Suprapubic skin (tissue), 4 donors: ENCODE results near the gene B3GNT5. TPM values are rescaled to one million over a fixed set of nuclear protein-coding genes. Genes with fewer than 3 reads are reported as not detected.

Experiments
- DNase-seq, 2 donors: peaks; one replicate each; pipeline ENCODE4 v3.0.0-alpha.2; 2019; ENCODE audit warnings: low spot score in 2 of 2
- H3K27ac ChIP-seq: fragments of 200-600 bp; sonication (generic); one replicate; pipeline ENCODE4 v1.5.1; 2019
- H3K27me3 ChIP-seq: fragments of 200-600 bp; sonication (generic); one replicate; pipeline ENCODE4 v1.5.1; 2019
- H3K36me3 ChIP-seq: fragments of 200-600 bp; sonication (generic); one replicate; pipeline ENCODE4 v1.5.1; 2019
- H3K4me1 ChIP-seq: fragments of 200-600 bp; sonication (generic); one replicate; pipeline ENCODE4 v1.5.1; 2019
- H3K4me3 ChIP-seq: fragments of 200-600 bp; sonication (generic); one replicate; pipeline ENCODE4 v1.5.1; 2019; ENCODE audit warnings: mild to moderate bottlenecking
- H3K9me3 ChIP-seq: fragments of 200-600 bp; sonication (generic); one replicate; pipeline ENCODE4 v1.5.1; 2019
- EP300 ChIP-seq: sonication (generic); formaldehyde crosslinking; IDR thresholded peaks from one replicate; pipeline ENCODE4 v1.6.1; 2017; ENCODE audit warnings: antibody characterized with exemption
- POLR2A ChIP-seq, 2 donors: fragments of 450-650 bp; IDR thresholded peaks; one replicate each; pipeline ENCODE4 v1.6.1; 2017; ENCODE audit warnings: antibody characterized with exemption in 2 of 2, mild to moderate bottlenecking in 2 of 2, moderate library complexity in 2 of 2
- POLR2AphosphoS5 ChIP-seq, 3 donors: sonication (generic); formaldehyde crosslinking; IDR thresholded peaks; one replicate each; pipeline ENCODE4 v1.6.1; 2017; ENCODE audit warnings: antibody characterized with exemption in 3 of 3
- WGBS: methylation state at CpG from one replicate; pipeline ENCODE4 v1.1.5; 2018; 5-methylcytosine and 5-hydroxymethylcytosine counted together
- total RNA-seq, 4 donors: library from RNA; depleted of rRNA; stranded (reverse); fragments of >200 nt; gene quantifications; one replicate each; pipeline ENCODE4 v1.1.0, GENCODE V29; 2016
- TF ChIP-seq, protein P1 (sequence below), 2 donors: fragments of 200-600 bp in 1 of 2; fragments of 450-650 bp in 1 of 2; sonication (generic) in 1 of 2; IDR thresholded peaks; one replicate each; pipeline ENCODE4 v1.5.1; 2016 to 2019; ENCODE audit warnings: antibody characterized with exemption in 2 of 2, mild to moderate bottlenecking in 1 of 2, moderate library complexity in 1 of 2

The B3GNT5 gene
- total RNA-seq, 4 donors from 2014 or later, result 14.6 to 30.8 (median 27.5) TPM

DNA sequence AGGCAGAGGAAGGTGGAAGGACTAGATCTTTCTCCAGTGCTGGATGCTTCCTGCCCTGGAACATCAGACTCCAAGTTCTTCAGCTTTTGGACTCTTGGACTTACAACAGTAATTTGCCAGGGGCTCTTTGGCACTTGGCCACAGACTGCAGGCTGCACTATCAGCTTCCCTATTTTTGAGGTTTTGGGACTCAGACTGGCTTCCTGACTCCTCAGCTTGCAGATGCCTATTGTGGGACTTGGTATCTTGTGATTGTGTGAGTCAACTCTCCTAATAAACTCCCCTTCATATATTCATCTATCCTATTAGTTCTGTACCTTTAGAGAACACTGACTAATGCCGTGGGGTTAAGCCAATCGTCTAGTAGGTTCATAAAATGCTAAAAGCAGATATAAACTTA lies 8.8 kb upstream of the B3GNT5 start:
- 82% methylated on average over 2 of the region's 2 CpGs for WGBS
- Histone ChIP-seq H3K27me3 (no peaks in the 10 kb centered on the region), H3K36me3 (no peaks in the 10 kb centered on the region), H3K9me3 (peaks cover 3% of the 10 kb centered on the region), H3K4me3 (no peak overlapping the region), H3K4me1 (no peaks in the 10 kb centered on the region), H3K27ac (no peak overlapping the region)
- TF ChIP-seq POLR2AphosphoS5 (IDR thresholded peaks at IDR 0.05), result no peak
- TF ChIP-seq, protein P1, sequence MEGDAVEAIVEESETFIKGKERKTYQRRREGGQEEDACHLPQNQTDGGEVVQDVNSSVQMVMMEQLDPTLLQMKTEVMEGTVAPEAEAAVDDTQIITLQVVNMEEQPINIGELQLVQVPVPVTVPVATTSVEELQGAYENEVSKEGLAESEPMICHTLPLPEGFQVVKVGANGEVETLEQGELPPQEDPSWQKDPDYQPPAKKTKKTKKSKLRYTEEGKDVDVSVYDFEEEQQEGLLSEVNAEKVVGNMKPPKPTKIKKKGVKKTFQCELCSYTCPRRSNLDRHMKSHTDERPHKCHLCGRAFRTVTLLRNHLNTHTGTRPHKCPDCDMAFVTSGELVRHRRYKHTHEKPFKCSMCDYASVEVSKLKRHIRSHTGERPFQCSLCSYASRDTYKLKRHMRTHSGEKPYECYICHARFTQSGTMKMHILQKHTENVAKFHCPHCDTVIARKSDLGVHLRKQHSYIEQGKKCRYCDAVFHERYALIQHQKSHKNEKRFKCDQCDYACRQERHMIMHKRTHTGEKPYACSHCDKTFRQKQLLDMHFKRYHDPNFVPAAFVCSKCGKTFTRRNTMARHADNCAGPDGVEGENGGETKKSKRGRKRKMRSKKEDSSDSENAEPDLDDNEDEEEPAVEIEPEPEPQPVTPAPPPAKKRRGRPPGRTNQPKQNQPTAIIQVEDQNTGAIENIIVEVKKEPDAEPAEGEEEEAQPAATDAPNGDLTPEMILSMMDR (IDR thresholded peaks at IDR 0.05), result no peak
- TF ChIP-seq EP300, result no peak
- DNase-seq, result no peak

DNA sequence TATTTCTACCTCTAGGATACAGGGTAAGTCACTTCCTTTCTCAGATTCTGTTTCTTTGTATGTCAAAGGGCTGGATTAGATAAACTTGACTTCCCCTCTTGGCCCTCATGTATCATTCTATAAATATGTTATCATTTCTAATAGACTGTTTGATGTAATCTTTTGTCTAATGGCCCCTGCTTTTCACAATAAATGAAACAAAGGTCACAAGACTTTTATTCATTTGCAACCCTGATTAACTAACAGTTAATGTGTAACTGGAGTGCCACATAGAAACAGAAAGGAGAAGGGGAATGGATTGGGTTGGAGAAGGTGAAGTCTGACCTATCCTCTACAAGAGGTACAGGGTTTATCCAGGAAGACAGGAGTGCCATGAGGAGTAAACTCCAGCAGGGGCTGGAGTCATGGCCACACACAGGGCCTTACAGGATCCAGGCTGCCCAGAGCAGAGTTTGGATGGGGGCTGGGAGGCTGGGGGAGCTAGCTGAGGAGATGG lies 8.0 kb upstream of the B3GNT5 start:
- Histone ChIP-seq H3K9me3 (peaks cover 3% of the 10 kb centered on the region), H3K4me3 (no peak overlapping the region), H3K4me1 (no peaks in the 10 kb centered on the region), H3K27me3 (no peaks in the 10 kb centered on the region), H3K36me3 (no peaks in the 10 kb centered on the region), H3K27ac (no peak overlapping the region)
- no peak for DNase-seq
- TF ChIP-seq, protein P1 (IDR thresholded peaks at IDR 0.05), result no peak
- no peak for TF ChIP-seq EP300
- TF ChIP-seq POLR2A (IDR thresholded peaks at IDR 0.05), result no peak
- TF ChIP-seq POLR2AphosphoS5 (IDR thresholded peaks at IDR 0.05), result no peak

DNA sequence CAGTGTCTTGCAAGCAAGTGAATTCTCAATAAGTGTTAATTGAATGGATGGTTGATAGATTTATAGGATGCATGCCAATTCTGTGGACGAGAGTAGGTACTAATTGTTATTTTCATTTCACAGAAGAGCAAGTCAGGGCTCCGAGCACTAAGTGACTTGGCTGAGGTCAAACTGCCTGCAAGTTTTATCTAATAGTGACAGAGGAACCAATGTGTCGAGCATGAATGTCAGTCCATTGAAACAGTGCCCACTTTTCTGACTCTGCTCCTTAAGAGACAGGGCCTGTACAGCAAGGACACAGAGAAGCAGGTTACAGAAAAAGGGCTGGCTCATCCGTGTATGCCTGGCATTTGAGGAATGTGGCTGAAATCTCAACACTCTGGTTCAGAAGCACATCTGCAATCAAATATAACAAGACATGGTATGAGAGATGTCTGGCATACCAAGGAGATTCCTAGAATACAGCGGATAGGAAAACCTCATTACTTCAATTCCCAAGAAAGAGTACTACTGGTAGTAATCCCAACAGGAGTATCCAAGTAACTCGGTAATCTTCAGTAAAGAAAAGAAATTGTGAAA lies 6.0 kb upstream of the B3GNT5 start:
- Histone ChIP-seq H3K4me1 (no peaks in the 10 kb centered on the region), H3K9me3 (peaks cover 3% of the 10 kb centered on the region), H3K27ac (no peak overlapping the region), H3K27me3 (no peaks in the 10 kb centered on the region), H3K4me3 (no peak overlapping the region), H3K36me3 (no peaks in the 10 kb centered on the region)
- DNase-seq, result no peak
- 72% methylated on average over 6 of the region's 6 CpGs for WGBS
- no peak for TF ChIP-seq POLR2A (IDR thresholded peaks at IDR 0.05)
- no peak for TF ChIP-seq POLR2AphosphoS5 (IDR thresholded peaks at IDR 0.05)
- TF ChIP-seq EP300, result no peak
- TF ChIP-seq, protein P1 (IDR thresholded peaks at IDR 0.05), result no peak

DNA sequence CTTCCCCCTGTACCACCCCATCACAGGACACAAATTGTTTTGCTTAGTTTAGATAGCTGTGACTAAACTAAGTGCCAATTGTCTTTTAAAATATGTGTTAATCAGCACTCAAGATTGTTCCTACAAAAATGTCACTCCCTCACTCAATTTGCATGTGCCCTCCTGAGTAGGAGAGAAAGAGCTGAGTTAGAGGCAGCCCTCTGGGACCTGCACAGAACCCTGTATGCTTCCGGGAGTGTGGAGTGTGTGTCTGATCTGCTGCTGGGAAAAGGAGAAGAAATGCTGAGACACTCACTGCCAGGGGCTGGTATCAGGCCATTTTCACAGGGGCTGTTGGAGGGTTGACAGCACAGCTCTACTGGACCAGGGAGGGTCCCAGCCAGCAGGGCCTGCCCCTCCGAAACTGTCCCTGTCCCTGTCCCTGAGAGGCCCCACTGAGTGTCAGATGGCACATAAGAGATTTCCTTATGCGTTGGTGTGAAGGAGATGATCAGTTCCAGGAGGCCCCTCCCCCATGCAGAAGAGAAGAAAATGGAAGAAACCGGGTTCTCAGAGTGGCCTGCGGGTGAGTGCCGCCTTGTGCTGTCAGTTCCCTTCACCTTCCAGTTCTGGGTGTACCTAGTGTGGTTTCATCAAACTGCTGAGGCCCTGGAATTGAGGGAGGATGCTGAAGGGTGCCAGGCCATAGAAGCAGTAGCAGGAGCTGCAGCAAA lies 3.9 kb upstream of the B3GNT5 start:
- TF ChIP-seq POLR2A (IDR thresholded peaks at IDR 0.05) (no peak), EP300 (no peak), POLR2AphosphoS5 (IDR thresholded peaks at IDR 0.05) (no peak)
- TF ChIP-seq, protein P1 (IDR thresholded peaks at IDR 0.05), result no peak
- no peaks in the 10 kb centered on the region for H3K36me3 ChIP-seq
- H3K4me1 ChIP-seq, result peaks cover 7% of the 10 kb centered on the region
- H3K9me3 ChIP-seq, result no peaks in the 10 kb centered on the region
- WGBS, result 83% methylated on average over 6 of the region's 6 CpGs
- H3K4me3 ChIP-seq, result no peak overlapping the region
- H3K27ac ChIP-seq, result no peak overlapping the region
- no peak for DNase-seq
- no peaks in the 10 kb centered on the region for H3K27me3 ChIP-seq

DNA sequence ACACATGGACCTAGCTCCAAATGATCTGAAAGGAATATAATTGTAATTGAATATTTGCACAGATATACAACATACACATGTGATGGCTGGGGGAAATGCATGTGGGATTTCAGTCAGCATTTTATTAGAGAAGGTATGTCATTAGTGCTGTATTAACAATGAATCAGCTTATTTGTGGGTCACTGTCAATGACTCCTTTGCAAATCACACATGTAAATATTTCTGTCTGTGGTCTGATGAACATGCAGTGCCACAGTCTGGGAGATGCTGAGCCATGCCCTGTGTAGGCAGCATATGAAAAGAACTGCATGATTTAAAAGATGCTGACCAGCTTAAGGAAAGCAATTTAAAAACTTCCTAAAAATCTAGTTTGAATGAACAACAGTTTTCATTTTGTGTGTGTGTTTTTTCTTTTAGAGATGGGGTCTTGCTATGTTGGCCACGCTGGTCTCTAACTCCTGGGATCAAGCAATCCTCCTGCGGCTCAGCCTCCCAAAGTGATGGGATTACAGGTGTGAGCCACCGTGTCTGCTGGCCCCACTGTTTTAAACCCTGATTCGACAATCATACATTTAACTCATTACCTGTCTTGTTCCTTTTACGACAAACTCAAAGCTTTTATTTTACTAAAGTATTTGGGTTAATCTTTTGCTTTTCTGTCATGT lies 803 bp upstream of the B3GNT5 start:
- TF ChIP-seq, protein P1 (IDR thresholded peaks at IDR 0.05), result no peak
- TF ChIP-seq POLR2A (IDR thresholded peaks at IDR 0.05) (no peak), EP300 (no peak), POLR2AphosphoS5 (IDR thresholded peaks at IDR 0.05) (no peak)
- Histone ChIP-seq H3K4me1 (peaks cover 20% of the 10 kb centered on the region), H3K4me3 (peak overlapping the region; percentile 97), H3K27ac (peak overlapping the region; percentile 97), H3K9me3 (no peaks in the 10 kb centered on the region), H3K36me3 (no peaks in the 10 kb centered on the region), H3K27me3 (no peaks in the 10 kb centered on the region)
- DNase-seq, result no peak
- 83% methylated on average over 5 of the region's 5 CpGs for WGBS
